Activated CD8-positive, alpha-beta T cell treated with anti-CD3 and anti-CD28 coated beads for 36 hours (primary cell): ENCODE data around the gene TEX36. TPM values are rescaled to one million over a fixed set of nuclear protein-coding genes. Genes with fewer than 3 reads are reported as not detected.

Experiments used
- ATAC-seq: fragments of 200-7000 bp; cut with Tn5 transposase; one replicate; pipeline ENCODE4 v1.10.0; 2021; ENCODE audit warnings: mild to moderate bottlenecking, moderate library complexity
- CTCF ChIA-PET: fragments of 350-600 bp; sonication (Branson Sonifier 250); formaldehyde crosslinking; loops from one replicate; lab custom pipeline; 2021; ENCODE audit warnings: antibody characterized with exemption; lab: Charles Lee
- POLR2A ChIA-PET: fragments of 350-600 bp; sonication (Branson Sonifier 250); formaldehyde crosslinking; loops from one replicate; lab custom pipeline; 2021; ENCODE audit warnings: antibody characterized with exemption; lab: Charles Lee
- DNase-seq: peaks from one replicate; pipeline ENCODE4 v3.0.0-alpha.2; 2020
- H3K27ac Mint-ChIP-seq: one replicate; pipeline ENCODE4 v1.8.0; 2021; ENCODE audit warnings: mild to moderate bottlenecking, mixed read lengths
- H3K27me3 Mint-ChIP-seq: one replicate; pipeline ENCODE4 v1.8.0; 2021; ENCODE audit warnings: mixed read lengths
- H3K36me3 Mint-ChIP-seq: one replicate; pipeline ENCODE4 v1.8.0; 2021; ENCODE audit warnings: low read depth, mixed read lengths
- H3K4me1 Mint-ChIP-seq: one replicate; pipeline ENCODE4 v1.8.0; 2021; ENCODE audit warnings: low read depth, mixed read lengths
- H3K4me3 Mint-ChIP-seq: one replicate; pipeline ENCODE4 v1.8.0; 2021; ENCODE audit warnings: mild to moderate bottlenecking, moderate library complexity, mixed read lengths
- H3K9me3 Mint-ChIP-seq: one replicate; pipeline ENCODE4 v1.8.0; 2021; ENCODE audit warnings: mixed read lengths
- intact Hi-C: fragments of 100-400 bp; cut with micrococcal nuclease; formaldehyde crosslinking; loops from one replicate; pipeline ENCODE4 v1.10.0; 2022
- total RNA-seq, 2 experiments: library from RNA; stranded (reverse); gene quantifications; one replicate each; pipeline ENCODE4 v1.2.3, GENCODE V29; 2021
- TF ChIP-seq, protein P1 (sequence below): fragments of 200-600 bp; IDR thresholded peaks from one replicate; pipeline ENCODE4 v1.8.0; 2022; ENCODE audit warnings: antibody characterized with exemption, mild to moderate bottlenecking

Gene TEX36
- total RNA-seq, 2 experiments from 2014 or later: not detected

DNA sequence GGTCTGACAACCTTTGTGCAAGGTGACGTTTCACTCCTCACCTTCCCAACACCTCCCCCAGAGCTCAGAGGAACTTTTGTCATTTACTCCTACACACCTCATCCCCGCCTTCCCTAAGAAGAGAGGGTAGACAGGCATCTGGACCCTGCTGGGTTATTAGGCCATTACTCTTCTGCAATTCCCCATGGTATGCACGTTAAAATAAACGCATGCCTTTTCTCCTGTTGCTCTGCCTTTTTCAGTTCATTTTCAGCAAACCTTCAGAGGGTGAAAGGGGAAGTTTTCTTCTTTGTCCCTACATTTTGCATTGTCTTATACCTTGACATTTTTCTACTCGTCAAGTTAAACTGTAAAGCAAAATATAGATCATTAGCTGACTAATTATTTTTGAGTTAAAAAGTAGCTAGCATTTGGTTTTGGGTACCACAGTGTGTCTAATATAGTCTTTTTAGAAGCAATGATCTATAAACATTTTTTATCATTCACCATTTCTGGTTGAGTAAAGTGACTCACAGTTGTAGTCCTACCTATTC lies 26.1 kb upstream of the TEX36 start:
- Mint-ChIP-seq H3K27me3 (no peaks in the 10 kb centered on the region), H3K27ac (no peak overlapping the region), H3K36me3 (no peaks in the 10 kb centered on the region), H3K4me1 (no peaks in the 10 kb centered on the region), H3K9me3 (peaks cover 20% of the 10 kb centered on the region), H3K4me3 (no peak overlapping the region)
- no peak for DNase-seq
- ChIA-PET CTCF (no interaction called here), POLR2A (no interaction called here)
- intact Hi-C loops: no loop called here
- TF ChIP-seq, protein P1, sequence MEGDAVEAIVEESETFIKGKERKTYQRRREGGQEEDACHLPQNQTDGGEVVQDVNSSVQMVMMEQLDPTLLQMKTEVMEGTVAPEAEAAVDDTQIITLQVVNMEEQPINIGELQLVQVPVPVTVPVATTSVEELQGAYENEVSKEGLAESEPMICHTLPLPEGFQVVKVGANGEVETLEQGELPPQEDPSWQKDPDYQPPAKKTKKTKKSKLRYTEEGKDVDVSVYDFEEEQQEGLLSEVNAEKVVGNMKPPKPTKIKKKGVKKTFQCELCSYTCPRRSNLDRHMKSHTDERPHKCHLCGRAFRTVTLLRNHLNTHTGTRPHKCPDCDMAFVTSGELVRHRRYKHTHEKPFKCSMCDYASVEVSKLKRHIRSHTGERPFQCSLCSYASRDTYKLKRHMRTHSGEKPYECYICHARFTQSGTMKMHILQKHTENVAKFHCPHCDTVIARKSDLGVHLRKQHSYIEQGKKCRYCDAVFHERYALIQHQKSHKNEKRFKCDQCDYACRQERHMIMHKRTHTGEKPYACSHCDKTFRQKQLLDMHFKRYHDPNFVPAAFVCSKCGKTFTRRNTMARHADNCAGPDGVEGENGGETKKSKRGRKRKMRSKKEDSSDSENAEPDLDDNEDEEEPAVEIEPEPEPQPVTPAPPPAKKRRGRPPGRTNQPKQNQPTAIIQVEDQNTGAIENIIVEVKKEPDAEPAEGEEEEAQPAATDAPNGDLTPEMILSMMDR: no peak
- ATAC-seq: no peak

DNA sequence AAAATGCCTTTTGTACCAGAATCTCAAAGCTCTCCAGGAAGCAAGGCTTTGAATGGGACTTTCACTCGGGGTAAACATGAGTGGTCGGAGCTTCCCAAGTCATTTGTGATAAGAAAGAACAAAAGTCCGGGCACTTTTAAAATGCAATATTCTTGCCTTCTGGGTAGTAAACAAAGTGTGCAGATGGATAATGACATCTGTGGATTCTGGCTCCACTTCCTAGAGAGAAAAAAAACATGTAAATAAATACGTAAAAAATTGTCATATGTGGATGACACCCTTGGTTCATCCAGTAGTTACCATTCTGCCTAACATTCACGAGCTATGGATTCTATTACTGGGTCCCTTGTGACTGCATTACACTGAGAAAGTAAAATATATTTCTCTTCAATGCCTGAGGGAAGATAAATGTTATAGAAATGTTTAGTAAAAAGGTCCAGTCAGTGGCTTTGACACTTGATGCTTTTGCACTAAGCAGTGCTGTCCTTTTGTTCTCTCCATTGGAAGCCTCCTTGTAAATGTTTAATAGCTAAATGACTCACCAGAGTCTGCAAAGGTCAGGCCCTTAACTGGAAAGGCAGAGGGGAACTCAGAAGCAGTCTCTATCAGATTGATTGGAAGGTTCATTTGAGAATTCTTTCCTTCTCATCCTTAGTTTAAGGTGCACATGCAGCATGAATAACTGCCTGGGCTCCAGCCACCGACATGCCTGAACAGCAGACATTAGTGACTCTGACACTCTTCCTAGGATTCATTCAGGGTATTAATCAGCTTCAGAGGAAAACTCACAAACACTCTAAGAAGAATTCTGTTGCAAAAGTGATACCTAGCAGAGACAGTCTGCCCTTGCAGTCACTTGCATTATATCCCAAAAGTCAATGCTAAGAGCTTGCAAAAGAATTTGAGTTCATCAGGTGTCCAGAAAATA lies 24.8 kb upstream of the TEX36 start:
- no peak for ATAC-seq
- Mint-ChIP-seq H3K27me3 (no peaks in the 10 kb centered on the region), H3K4me3 (no peak overlapping the region), H3K27ac (no peak overlapping the region), H3K36me3 (no peaks in the 10 kb centered on the region), H3K9me3 (peaks cover 15% of the 10 kb centered on the region), H3K4me1 (no peaks in the 10 kb centered on the region)
- TF ChIP-seq, protein P1: no peak
- DNase-seq: no peak
- CTCF ChIA-PET: no interaction called here
- intact Hi-C loops: no loop called here
- POLR2A ChIA-PET: no interaction called here

DNA sequence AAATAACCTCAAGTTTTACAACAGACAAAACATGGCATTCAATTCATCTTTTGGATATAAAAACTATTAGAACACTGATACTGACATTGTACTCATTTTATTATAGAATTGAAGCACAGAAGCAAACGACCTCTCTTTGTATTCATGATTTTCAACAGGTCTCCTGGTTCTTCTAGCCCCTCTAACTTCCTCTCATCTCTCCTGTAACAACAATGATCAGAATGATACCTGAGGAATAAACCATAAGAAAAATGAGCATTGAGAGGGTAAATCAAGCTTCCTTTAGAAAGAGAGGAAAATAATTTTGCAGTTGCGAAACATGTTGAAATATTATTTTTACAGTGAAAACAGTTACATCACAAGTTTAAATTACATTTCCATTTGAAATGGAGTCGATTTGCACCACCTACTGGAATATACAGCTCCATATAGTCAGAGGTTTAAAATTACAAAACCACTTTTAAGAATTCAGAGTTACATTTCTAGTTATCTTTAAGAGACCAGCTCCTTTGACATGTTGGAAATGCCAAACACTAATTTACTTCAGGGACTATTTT lies 17.5 kb upstream of the TEX36 start:
- Mint-ChIP-seq H3K4me1 (no peaks in the 10 kb centered on the region), H3K36me3 (peaks cover 1% of the 10 kb centered on the region), H3K27ac (no peak overlapping the region), H3K9me3 (peaks cover 4% of the 10 kb centered on the region), H3K4me3 (no peak overlapping the region), H3K27me3 (peaks cover 1% of the 10 kb centered on the region)
- TF ChIP-seq, protein P1: no peak
- POLR2A ChIA-PET: no interaction called here
- CTCF ChIA-PET: no interaction called here
- ATAC-seq: no peak
- intact Hi-C loops: no loop called here
- no peak for DNase-seq

DNA sequence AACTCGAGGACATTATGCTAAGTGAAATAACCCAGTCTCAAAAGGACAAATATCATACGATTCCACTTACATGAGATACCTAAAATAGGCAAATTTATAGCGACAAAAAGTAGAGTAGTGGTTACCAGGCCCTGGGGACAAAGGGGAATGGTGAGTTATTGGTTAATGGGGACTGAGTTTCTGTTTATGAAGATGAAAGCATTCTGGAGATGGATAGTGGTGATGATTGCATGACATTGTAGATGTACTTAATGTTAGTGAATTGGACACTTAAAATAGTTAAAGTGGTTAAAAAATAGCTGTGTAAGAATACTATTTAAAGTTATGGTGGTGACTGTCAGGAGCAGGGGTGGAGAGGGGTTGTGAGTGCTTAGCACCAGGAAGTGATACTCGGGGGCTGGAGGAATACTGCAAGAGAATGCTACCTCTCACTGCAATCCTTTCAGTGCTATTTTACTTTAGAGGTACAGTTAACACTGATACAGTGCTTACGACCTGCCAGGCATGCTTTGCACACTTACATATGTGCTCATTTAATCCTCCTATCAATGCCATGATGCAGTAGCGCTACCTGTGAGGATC lies 16.7 kb upstream of the TEX36 start:
- Mint-ChIP-seq H3K27me3 (peaks cover 1% of the 10 kb centered on the region), H3K4me3 (no peak overlapping the region), H3K27ac (no peak overlapping the region), H3K9me3 (peaks cover 4% of the 10 kb centered on the region), H3K36me3 (peaks cover 1% of the 10 kb centered on the region), H3K4me1 (no peaks in the 10 kb centered on the region)
- POLR2A ChIA-PET: no interaction called here
- ATAC-seq: no peak
- intact Hi-C loops: no loop called here
- TF ChIP-seq, protein P1: no peak
- DNase-seq: no peak
- CTCF ChIA-PET: no interaction called here
